ENCODE measurements around the gene SETD1B. TPM values are rescaled to one million over a fixed set of nuclear protein-coding genes. Genes with fewer than 3 reads are reported as not detected.

Gene SETD1B
- total and polyA plus RNA-seq, 2 donors (not counting 1 experiment from before 2014, with no cell fraction given), result 7.9 to 61.4 TPM

GRCh38 chr12:121792607-121793439 lies 11.0 kb upstream of the SETD1B start:
- intact Hi-C loops (cut with micrococcal nuclease), result loop anchor here (1.0 to 10.0 kb wide), 5 partner anchors 11 to 326 kb away; partner anchors contain the start of genes BCL7A and ORAI1
- Histone ChIP-seq H3K27ac (ENCODE audit: low read length in 2 of 2) (peak overlapping the region; percentile 84 to 100), H3K9me3 (ENCODE audit: control extremely low read depth in 1 of 3, control insufficient read depth in 2 of 3, insufficient read depth in 1 of 3, low read length in 2 of 3) (no peaks in the 10 kb centered on the region), H2AFZ (ENCODE audit: insufficient read depth, low read depth, low read length, poor library complexity, severe bottlenecking) (peak overlapping the region; percentile 75), H3K9ac (ENCODE audit: low read length) (peak overlapping the region; percentile 95), H3K4me1 (ENCODE audit: control insufficient read depth in 2 of 2, insufficient read depth in 2 of 2, low read length in 2 of 2) (peaks cover 56 to 73% of the 10 kb centered on the region in 2 donors), H3K4me2 (replicated peaks; ENCODE audit: low read depth, low read length, poor library complexity, severe bottlenecking) (peak overlapping the region; percentile 99), H3K36me3 (replicated peaks in 1 of 2; ENCODE audit: control extremely low read depth in 1 of 2, control insufficient read depth in 1 of 2, extremely low read depth in 1 of 2, insufficient read depth in 2 of 2, low read length in 1 of 2) (peaks cover 0 to 18% of the 10 kb centered on the region in 2 experiments), H3K27me3 (replicated peaks in 1 of 4; ENCODE audit: control extremely low read depth in 1 of 4, control insufficient read depth in 3 of 4, insufficient read depth in 4 of 4, low read length in 3 of 4) (no peaks in the 10 kb centered on the region), H4K20me1 (ENCODE audit: control insufficient read depth, insufficient read depth, low read length, poor library complexity, severe bottlenecking) (peaks cover 27% of the 10 kb centered on the region), H3K4me3 (ENCODE audit: control extremely low read depth in 1 of 5, extremely low read depth in 1 of 5, insufficient read depth in 1 of 5, low read depth in 2 of 5, low read length in 4 of 5) (peak overlapping the region; percentile 54 to 97 (median 92)), H3K79me2 (ENCODE audit: control insufficient read depth, insufficient read depth, low read length) (peaks cover 66% of the 10 kb centered on the region)
- peak overlapping the region; percentile 98 for H3K27ac Mint-ChIP-seq
- peak; percentile 83 for DNase-seq
- H3K4me1 Mint-ChIP-seq, result peaks cover 68% of the 10 kb centered on the region
- H3K4me3 Mint-ChIP-seq, result peak overlapping the region; percentile 88
- TF ChIP-seq CTCF (IDR thresholded peaks at IDR 0.05) (no peak), EZH2 (IDR thresholded peaks at IDR 0.05; ENCODE audit: borderline replicate concordance, insufficient read depth, low read depth, low read length, poor library complexity, severe bottlenecking) (no peak)
- 3% methylated on average over 41 of the region's 48 CpGs for WGBS (ENCODE audit: insufficient coverage)
- ATAC-seq (ENCODE audit: low read depth), result peak; percentile 26
- POLR2A ChIA-PET, result interaction anchor here (0.6 to 8.5 kb wide), 10 partner anchors 11 to 257 kb away, joined by 3 to 267 read pairs (median 4); partner anchors contain the start of genes SETD1B and TMEM120B
- H3K9me3 Mint-ChIP-seq (ENCODE audit: insufficient read depth), result no peaks in the 10 kb centered on the region
- no peaks in the 10 kb centered on the region for H3K27me3 Mint-ChIP-seq
- CTCF ChIA-PET, result interaction anchor here (1.5 to 33.5 kb wide), 10 partner anchors 5 to 288 kb away, joined by 4 to 1947 read pairs (median 38); partner anchors contain the start of genes RHOF, SETD1B and TMEM120B
